Fibroblast of the conjunctiva (primary cell): Measurements from ENCODE around the gene MTG1.
"Not testable (repeated sequence)": the region's sequence is repeated elsewhere in the genome, so short reads cannot be mapped to it uniquely, and the experiment has no call there.

Source experiments
- DNase-seq: peaks from one replicate; pipeline ENCODE4 v3.0.0-alpha.2; 2010; ENCODE audit warnings: low read depth

MTG1 gene

GRCh38 chr10:133424102-133424501 lies 30.1 kb downstream of the MTG1 start:
- DNase-seq: not testable (repeated sequence)

- DNase-seq: not testable (repeated sequence)
These were observed 30.6 kb downstream of the MTG1 start, which contains the start of gene SPRN for GRCh38 chr10:133424601-133425000. Gene SPRN (minus strand): TSS chr10:133424625. CDS start chr10:133423681, 944 bp downstream.

- not testable (repeated sequence) for DNase-seq
These were observed 35.6 kb downstream of the MTG1 start for GRCh38 chr10:133429571-133429970.

GRCh38 chr10:133431888-133432613 lies 38.1 kb downstream of the MTG1 start:
- DNase-seq: not testable (repeated sequence)

- DNase-seq: not testable (repeated sequence)
These were observed 38.8 kb downstream of the MTG1 start for GRCh38 chr10:133432789-133433188.

- no peak for DNase-seq
These were observed 44.8 kb downstream of the MTG1 start for GRCh38 chr10:133438711-133439273.

- no peak for DNase-seq
These were observed 45.8 kb downstream of the MTG1 start for GRCh38 chr10:133439517-133440461.

- no peak for DNase-seq
These were observed 46.8 kb downstream of the MTG1 start for GRCh38 chr10:133440633-133441285.

- DNase-seq: not testable (repeated sequence)
These were observed 47.4 kb downstream of the MTG1 start for GRCh38 chr10:133441356-133441755.

- no peak for DNase-seq
These were observed 47.8 kb downstream of the MTG1 start for GRCh38 chr10:133441780-133442179.

GRCh38 chr10:133442191-133442966 lies 48.4 kb downstream of the MTG1 start:
- DNase-seq: no peak

- no peak for DNase-seq
These were observed 49.3 kb downstream of the MTG1 start for GRCh38 chr10:133442967-133443924.

GRCh38 chr10:133444342-133445267 lies 50.6 kb downstream of the MTG1 start:
- no peak for DNase-seq

GRCh38 chr10:133445268-133445732 lies 51.3 kb downstream of the MTG1 start:
- DNase-seq: no peak

- DNase-seq: no peak
These were observed 52.1 kb downstream of the MTG1 start for GRCh38 chr10:133445751-133446708.

GRCh38 chr10:133446979-133447378 lies 53.0 kb downstream of the MTG1 start:
- no peak for DNase-seq

- DNase-seq: no peak
These were observed 54.2 kb downstream of the MTG1 start for GRCh38 chr10:133448120-133448519.

- DNase-seq: no peak
These were observed 57.4 kb downstream of the MTG1 start for GRCh38 chr10:133451346-133451745.
